Measurements from ENCODE around the gene HSPA9.

HSPA9 gene

DNA sequence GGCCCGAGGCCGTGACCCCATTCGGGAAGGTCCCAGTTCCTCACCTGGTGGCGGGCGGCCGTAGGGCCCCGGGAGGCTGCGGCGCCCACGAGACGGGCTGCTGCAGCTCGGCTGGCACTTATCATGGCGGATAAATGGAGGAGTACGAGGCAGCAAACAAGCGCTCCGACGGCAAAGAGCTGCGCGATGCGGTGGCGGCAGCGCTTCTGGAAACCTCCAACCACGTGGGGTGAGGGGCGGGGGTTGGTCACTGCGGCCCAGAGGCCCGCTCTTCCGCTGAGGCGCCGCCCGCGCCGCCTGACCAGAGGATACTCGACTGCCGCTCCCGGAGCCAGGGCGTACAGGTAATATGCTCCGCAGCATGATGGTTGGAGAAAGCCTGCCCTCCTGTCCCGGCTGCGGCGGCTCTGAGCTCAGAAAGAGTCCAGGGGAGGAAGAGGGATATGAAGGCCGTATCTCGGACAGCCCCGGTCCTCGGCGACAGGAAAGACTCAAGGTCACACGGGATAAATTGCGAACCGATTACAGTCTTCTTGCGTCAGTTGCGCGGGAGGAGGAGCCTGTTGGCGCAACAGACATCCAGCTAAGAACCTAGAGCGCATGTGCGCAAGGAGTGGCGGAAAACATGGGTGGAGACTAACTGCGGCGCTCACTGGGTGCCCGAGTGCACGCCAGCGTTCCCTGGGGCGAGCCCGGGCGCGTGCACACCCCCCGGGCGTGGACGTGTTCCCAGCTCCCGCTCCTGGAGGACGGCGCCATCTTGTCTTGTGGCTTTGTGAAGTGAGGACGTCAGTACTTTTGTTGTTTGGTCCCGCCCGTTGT, at the start of gene HSPA9:
Gene HSPA9 (minus strand): TSS at position 208 of the 822 bp plus-strand sequence. CDS start 83 bp downstream, at position 125.
- Histone ChIP-seq H3K9ac (peak within 1 kb of the TSS; percentile 99), H3K4me1 (ENCODE audit: low read depth, poor library complexity, severe bottlenecking) (peaks cover 27% of the 10 kb centered on the region), H3K27ac (peak within 1 kb of the TSS; percentile 98), H2AFZ (ENCODE audit: low read depth) (peak within 1 kb of the TSS; percentile 82), H3K36me3 (ENCODE audit: insufficient read depth) (peaks cover 22% of the 10 kb centered on the region; the same call in 1 of the 2 replicates), H3K79me2 (ENCODE audit: insufficient read depth, low read depth) (peaks cover 50% of the 10 kb centered on the region), H3K4me3 (IDR thresholded peaks at IDR 0.05; ENCODE audit: insufficient read depth, low read depth, low read length) (no peak within 1 kb of the TSS), H3K27me3 (ENCODE audit: insufficient read depth, low read depth) (no peaks in the 10 kb centered on the region), H3K4me2 (peak within 1 kb of the TSS; percentile 83), H4K20me1 (ENCODE audit: insufficient read depth) (no peaks in the 10 kb centered on the region)
- TF ChIP-seq, protein P1, sequence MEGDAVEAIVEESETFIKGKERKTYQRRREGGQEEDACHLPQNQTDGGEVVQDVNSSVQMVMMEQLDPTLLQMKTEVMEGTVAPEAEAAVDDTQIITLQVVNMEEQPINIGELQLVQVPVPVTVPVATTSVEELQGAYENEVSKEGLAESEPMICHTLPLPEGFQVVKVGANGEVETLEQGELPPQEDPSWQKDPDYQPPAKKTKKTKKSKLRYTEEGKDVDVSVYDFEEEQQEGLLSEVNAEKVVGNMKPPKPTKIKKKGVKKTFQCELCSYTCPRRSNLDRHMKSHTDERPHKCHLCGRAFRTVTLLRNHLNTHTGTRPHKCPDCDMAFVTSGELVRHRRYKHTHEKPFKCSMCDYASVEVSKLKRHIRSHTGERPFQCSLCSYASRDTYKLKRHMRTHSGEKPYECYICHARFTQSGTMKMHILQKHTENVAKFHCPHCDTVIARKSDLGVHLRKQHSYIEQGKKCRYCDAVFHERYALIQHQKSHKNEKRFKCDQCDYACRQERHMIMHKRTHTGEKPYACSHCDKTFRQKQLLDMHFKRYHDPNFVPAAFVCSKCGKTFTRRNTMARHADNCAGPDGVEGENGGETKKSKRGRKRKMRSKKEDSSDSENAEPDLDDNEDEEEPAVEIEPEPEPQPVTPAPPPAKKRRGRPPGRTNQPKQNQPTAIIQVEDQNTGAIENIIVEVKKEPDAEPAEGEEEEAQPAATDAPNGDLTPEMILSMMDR (conservative IDR thresholded peaks at IDR 0.05; ENCODE audit: low read depth, low read length), result no peak

DNA sequence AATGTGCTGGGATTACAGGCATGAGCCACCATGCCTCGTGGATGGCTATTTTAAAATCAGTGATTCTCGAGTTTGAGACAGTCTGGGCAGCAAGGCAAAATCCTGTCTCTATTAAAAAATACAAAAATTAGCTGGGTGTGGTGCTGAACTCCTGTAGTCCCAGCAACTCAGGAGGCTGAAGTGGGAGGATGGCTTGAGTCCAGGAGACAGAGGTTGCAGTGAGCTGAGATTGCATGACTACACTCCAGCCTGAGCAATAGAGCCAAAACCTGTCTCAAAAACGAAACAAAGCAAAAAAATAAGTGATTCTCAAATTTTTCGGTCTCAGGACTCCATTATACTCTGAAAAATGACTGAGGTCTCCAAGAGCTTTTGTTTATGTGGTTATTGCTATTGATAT, 47.9 kb upstream of the HSPA9 start:
- no peak overlapping the region for H3K4me3 ChIP-seq (IDR thresholded peaks at IDR 0.05; ENCODE audit: insufficient read depth, low read depth, low read length)
- no peak overlapping the region for H3K27ac ChIP-seq
- H3K4me1 ChIP-seq (ENCODE audit: low read depth, poor library complexity, severe bottlenecking), result no peaks in the 10 kb centered on the region
- no peaks in the 10 kb centered on the region for H3K36me3 ChIP-seq (ENCODE audit: insufficient read depth)
- no peak overlapping the region for H2AFZ ChIP-seq (ENCODE audit: low read depth)
- H3K9ac ChIP-seq, result no peak overlapping the region
- H3K27me3 ChIP-seq (ENCODE audit: insufficient read depth, low read depth), result no peaks in the 10 kb centered on the region
- no peaks in the 10 kb centered on the region for H4K20me1 ChIP-seq (ENCODE audit: insufficient read depth)
- H3K79me2 ChIP-seq (ENCODE audit: insufficient read depth, low read depth), result no peaks in the 10 kb centered on the region
- TF ChIP-seq, protein P1 (conservative IDR thresholded peaks at IDR 0.05; ENCODE audit: low read depth, low read length), result no peak
- no peak overlapping the region for H3K4me2 ChIP-seq

DNA sequence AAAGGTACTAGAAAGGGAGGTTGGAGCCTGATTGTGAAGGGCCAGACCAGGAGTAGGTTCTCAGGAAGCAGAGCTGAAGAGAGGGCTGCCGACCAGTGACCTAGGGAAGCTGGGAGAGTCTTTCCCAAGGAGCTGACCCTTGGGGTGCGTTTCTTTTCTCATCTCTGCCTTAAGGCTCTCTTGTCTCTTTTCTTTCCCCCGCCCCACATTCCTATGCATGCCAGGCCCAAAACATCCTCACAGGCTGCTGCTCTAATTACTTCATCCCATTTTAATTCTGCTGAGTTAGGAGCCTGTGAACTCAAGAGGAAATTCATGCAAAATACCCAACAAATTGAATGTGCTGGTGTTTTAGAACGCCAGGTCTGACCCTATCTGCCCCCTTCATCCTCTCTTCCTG, 46.9 kb upstream of the HSPA9 start:
- no peaks in the 10 kb centered on the region for H3K27me3 ChIP-seq (ENCODE audit: insufficient read depth, low read depth)
- no peak overlapping the region for H2AFZ ChIP-seq (ENCODE audit: low read depth)

DNA sequence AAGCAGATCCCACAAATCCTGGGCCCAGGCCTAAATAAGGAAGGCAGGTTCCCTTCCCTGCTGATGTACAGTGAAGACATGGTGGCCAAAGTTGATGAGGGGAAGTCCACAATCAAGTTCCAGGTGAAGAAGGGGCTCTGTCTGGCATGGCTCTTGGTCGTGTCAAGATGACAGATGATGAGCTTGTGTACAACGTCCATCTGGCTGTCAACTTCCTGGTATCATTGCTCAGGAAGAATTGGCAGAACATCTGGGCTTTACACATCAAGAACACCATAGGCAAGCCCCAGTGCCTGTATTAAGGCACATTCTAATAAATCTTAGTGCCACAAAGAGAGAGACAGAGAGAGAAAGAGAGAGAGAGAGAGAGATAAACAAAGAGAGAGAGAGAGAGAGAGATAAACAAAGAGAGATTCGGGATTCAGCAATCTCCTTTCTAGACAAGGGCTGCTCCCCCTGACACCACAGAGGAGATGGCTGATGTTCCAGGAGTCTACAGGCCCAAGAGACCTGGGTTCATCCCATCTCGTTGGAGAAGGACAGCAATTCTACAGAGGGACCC, 45.5 kb upstream of the HSPA9 start:
- H3K4me1 ChIP-seq (ENCODE audit: low read depth, poor library complexity, severe bottlenecking), result no peaks in the 10 kb centered on the region
- H3K27ac ChIP-seq, result no peak overlapping the region
- no peak overlapping the region for H3K9ac ChIP-seq
- H3K4me3 ChIP-seq (IDR thresholded peaks at IDR 0.05; ENCODE audit: insufficient read depth, low read depth, low read length), result no peak overlapping the region
- H3K36me3 ChIP-seq (ENCODE audit: insufficient read depth), result no peaks in the 10 kb centered on the region
- no peaks in the 10 kb centered on the region for H3K79me2 ChIP-seq (ENCODE audit: insufficient read depth, low read depth)
- H4K20me1 ChIP-seq (ENCODE audit: insufficient read depth), result no peaks in the 10 kb centered on the region
- no peak overlapping the region for H3K4me2 ChIP-seq
- no peak overlapping the region for H2AFZ ChIP-seq (ENCODE audit: low read depth)
- TF ChIP-seq, protein P1 (conservative IDR thresholded peaks at IDR 0.05; ENCODE audit: low read depth, low read length), result no peak
- no peaks in the 10 kb centered on the region for H3K27me3 ChIP-seq (ENCODE audit: insufficient read depth, low read depth)

More for the DNA sequence above, 46.9 kb upstream of the HSPA9 start:
- no peak overlapping the region for H3K9ac ChIP-seq
- no peak overlapping the region for H3K4me2 ChIP-seq
- no peaks in the 10 kb centered on the region for H4K20me1 ChIP-seq (ENCODE audit: insufficient read depth)
- no peak overlapping the region for H3K4me3 ChIP-seq (IDR thresholded peaks at IDR 0.05; ENCODE audit: insufficient read depth, low read depth, low read length)
- TF ChIP-seq, protein P1 (conservative IDR thresholded peaks at IDR 0.05; ENCODE audit: low read depth, low read length), result no peak
- H3K79me2 ChIP-seq (ENCODE audit: insufficient read depth, low read depth), result no peaks in the 10 kb centered on the region
- H3K4me1 ChIP-seq (ENCODE audit: low read depth, poor library complexity, severe bottlenecking), result no peaks in the 10 kb centered on the region
- H3K27ac ChIP-seq, result no peak overlapping the region
- H3K36me3 ChIP-seq (ENCODE audit: insufficient read depth), result no peaks in the 10 kb centered on the region
